GM12865 (cell line): Measurements from ENCODE around the gene STATH.

Source experiments
- DNase-seq: peaks from one replicate; pipeline ENCODE4 v3.0.0; 2010; ENCODE audit warnings: low read depth
- H3K4me3 ChIP-seq: 2 replicates; pipeline ENCODE4 v1.5.1; 2011; ENCODE audit warnings: mild to moderate bottlenecking, low read depth, low read length, control low read depth
- CTCF ChIP-seq: IDR thresholded peaks from 2 replicates; pipeline ENCODE4 v1.5.1; 2011; ENCODE audit warnings: low read length, control low read depth, low read depth, inconsistent platforms; ENCODE audit not compliant: insufficient read depth; ENCODE audit errors: missing control alignments

Gene STATH

DNA sequence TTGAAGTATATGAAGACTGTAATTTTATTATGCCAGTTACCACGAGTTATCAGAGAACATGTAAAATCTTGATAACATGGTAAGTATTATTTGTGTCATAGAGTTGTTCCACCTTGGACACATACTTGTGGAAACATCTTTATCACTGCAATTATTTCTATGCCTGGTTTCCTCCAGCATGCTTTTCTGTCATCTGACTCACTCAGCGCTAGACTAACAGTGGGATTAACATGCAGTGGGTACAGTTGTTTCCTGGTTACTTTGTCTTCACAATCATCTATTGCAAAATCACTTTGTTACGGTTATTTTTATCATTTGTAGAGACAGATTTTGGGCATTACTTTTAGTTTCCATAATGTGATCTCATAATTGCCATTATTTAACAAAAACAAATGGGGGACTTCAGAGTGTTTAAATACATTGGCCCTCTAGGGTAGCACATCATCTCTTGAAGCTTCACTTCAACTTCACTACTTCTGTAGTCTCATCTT, at the start of gene STATH:
STATH (plus strand) TSS at position 441 of the 491 bp plus-strand sequence. CDS start 2,472 bp downstream, outside the sequence.
- DNase-seq: no peak
- H3K4me3 ChIP-seq: no peak within 1 kb of the TSS
- no peak for TF ChIP-seq CTCF

DNA sequence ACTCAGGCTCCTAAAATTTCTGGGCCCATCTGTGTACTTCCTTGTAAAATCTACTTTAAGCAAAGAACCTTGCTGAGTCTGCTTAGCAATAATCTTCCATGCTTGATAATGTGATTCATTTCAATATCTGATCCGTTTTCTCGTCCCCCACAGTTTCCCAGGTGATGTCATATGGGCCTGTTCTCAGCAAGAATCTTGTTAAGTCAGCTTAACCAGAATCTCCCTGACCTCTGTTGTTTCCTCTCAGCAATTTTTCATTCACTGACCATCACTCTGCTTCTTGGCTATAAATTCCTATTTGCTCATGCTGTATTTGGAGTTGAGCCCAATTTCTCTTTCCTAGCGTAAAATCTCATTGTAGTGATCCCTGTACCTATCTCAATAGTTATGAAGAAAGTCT, 44.2 kb upstream of the STATH start:
- TF ChIP-seq CTCF: no peak
- no peak overlapping the region for H3K4me3 ChIP-seq
- no peak for DNase-seq

GRCh38 chr4:69957209-69957608, 38.6 kb upstream of the STATH start:
- H3K4me3 ChIP-seq: no peak overlapping the region
- no peak for TF ChIP-seq CTCF
- no peak for DNase-seq

DNA sequence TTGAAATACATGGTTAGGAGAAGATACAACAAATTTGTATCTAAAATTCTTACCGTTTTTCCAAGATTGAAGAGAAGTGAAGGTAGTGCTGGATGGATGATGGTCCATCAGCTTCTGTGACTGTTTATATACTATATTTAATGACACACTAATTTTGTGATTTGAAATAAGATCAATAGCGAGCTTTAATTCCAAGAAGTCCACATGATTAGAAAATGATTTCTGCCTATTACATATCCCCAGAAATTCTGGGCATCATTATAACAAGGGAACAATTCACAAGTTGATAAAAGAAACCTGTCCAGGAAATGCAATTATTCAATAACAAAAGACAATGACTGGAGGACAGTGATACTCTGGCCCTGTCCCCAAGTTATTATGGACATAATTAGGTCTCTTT, 30.1 kb upstream of the STATH start, which contains the start of gene CSN2:
CSN2 (minus strand) TSS at position 101 of the 400 bp plus-strand sequence. CDS start 4,733 bp downstream, outside the sequence.
- DNase-seq: no peak
- no peak for TF ChIP-seq CTCF
- H3K4me3 ChIP-seq: no peak within 1 kb of the TSS

- DNase-seq: no peak
- no peak for TF ChIP-seq CTCF
- no peak overlapping the region for H3K4me3 ChIP-seq
These were observed 25.7 kb upstream of the STATH start for GRCh38 chr4:69970071-69970470.

- DNase-seq: no peak
- no peak overlapping the region for H3K4me3 ChIP-seq
- no peak for TF ChIP-seq CTCF
These were observed 21.1 kb upstream of the STATH start for GRCh38 chr4:69974631-69975030.

DNA sequence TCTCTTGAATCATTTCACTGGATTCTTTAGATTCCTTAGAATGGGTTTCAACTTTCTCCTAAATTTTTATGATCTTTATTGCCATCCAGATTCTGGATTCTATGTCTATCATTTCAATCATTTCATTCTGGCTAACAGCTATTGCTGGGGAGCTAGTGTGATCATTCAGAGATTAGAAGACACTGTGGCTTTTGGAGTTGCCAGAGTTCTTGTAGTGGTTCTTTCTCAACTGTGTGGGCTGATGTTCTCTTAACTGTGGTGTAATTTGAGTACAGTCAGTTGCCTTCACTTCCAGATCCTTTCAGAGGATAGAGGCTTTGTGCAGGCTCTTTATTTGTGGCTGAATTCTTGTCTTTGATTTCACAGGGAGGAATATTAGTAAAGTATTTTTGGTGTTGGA, 18.2 kb upstream of the STATH start:
- no peak for TF ChIP-seq CTCF
- DNase-seq: no peak
- H3K4me3 ChIP-seq: no peak overlapping the region
